ENCODE results near the gene CD2. TPM values are rescaled to one million over a fixed set of nuclear protein-coding genes. Genes with fewer than 3 reads are reported as not detected.

The CD2 gene
- total RNA-seq, 1 donor from 2014 or later, result not detected

- Mint-ChIP-seq H3K9me3 (ENCODE audit: unreplicated experiment) (no peaks in the 10 kb centered on the region), H3K27me3 (ENCODE audit: unreplicated experiment) (peaks cover 5% of the 10 kb centered on the region), H3K27ac (ENCODE audit: unreplicated experiment) (no peak overlapping the region), H3K4me3 (ENCODE audit: unreplicated experiment) (no peak overlapping the region), H3K4me1 (ENCODE audit: unreplicated experiment) (no peaks in the 10 kb centered on the region), H3K36me3 (ENCODE audit: low read depth, unreplicated experiment) (no peaks in the 10 kb centered on the region)
- peak; percentile 44 for TF ChIP-seq CTCF (IDR thresholded peaks at IDR 0.05; ENCODE audit: unreplicated experiment)
- peak; percentile 37 for DNase-seq (ENCODE audit: low spot score)
Observed at GRCh38 chr1:116763787-116764465, 9.7 kb downstream of the CD2 start.

- no peaks in the 10 kb centered on the region for H3K36me3 Mint-ChIP-seq (ENCODE audit: low read depth, unreplicated experiment)
- no peak overlapping the region for H3K4me3 Mint-ChIP-seq (ENCODE audit: unreplicated experiment)
- H3K27me3 Mint-ChIP-seq (ENCODE audit: unreplicated experiment), result peaks cover 5% of the 10 kb centered on the region
- no peak for DNase-seq (ENCODE audit: low spot score)
- H3K27ac Mint-ChIP-seq (ENCODE audit: unreplicated experiment), result no peak overlapping the region
- no peak for TF ChIP-seq CTCF (IDR thresholded peaks at IDR 0.05; ENCODE audit: unreplicated experiment)
- H3K4me1 Mint-ChIP-seq (ENCODE audit: unreplicated experiment), result peaks cover 5% of the 10 kb centered on the region
- no peaks in the 10 kb centered on the region for H3K9me3 Mint-ChIP-seq (ENCODE audit: unreplicated experiment)
Observed at GRCh38 chr1:116764466-116764898, 10.3 kb downstream of the CD2 start.

DNA sequence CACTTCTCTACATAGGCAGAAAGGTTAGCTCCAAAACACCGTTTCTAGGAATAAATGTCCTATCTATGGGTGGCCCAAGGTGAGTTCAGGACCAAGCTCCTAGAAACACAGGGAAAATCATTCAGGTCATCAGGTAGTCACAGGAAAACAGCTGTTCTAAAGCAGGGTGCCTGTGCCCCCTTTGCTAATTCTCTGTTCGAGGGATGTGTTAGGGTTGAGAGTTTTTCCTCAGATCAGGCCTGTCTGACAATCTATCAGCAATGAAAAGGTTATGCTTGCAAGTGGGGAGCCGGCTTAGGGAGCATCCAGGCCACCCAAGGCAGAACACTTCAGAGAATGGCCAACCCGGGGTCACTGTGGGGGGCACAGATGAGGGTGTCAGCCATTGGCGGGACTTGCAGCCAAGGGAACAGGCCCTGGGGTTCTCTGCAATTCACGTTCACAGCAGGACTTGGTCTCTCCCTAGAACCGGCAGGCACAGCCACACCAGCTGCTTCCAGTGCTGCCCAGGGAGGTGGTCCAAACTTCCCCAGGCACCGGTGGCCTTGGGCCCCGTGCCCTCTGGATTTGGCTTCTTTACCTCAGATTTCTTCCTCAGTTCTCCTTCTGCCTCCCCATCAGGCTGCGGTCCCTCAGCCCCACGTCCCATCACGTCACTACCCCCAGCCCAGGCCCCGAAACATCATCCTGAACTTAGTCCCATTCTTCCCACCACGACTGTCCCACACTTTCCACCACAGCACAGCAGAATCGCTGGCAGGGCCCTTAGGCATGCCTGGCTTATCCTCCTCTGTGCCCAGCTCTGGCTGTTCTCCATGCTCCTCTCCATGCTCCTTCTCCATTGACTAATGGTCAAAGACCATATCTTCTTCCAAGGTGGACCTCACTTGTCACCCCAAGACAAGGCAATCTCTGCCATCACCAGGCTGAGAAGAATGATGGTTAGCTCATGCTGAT, 11.0 kb downstream of the CD2 start:
- no peaks in the 10 kb centered on the region for H3K9me3 Mint-ChIP-seq (ENCODE audit: unreplicated experiment)
- no peaks in the 10 kb centered on the region for H3K36me3 Mint-ChIP-seq (ENCODE audit: low read depth, unreplicated experiment)
- no peak overlapping the region for H3K4me3 Mint-ChIP-seq (ENCODE audit: unreplicated experiment)
- TF ChIP-seq CTCF (IDR thresholded peaks at IDR 0.05; ENCODE audit: unreplicated experiment), result no peak
- H3K4me1 Mint-ChIP-seq (ENCODE audit: unreplicated experiment), result peaks cover 9% of the 10 kb centered on the region
- peaks cover 5% of the 10 kb centered on the region for H3K27me3 Mint-ChIP-seq (ENCODE audit: unreplicated experiment)
- DNase-seq (ENCODE audit: low spot score), result no peak
- no peak overlapping the region for H3K27ac Mint-ChIP-seq (ENCODE audit: unreplicated experiment)

- Mint-ChIP-seq H3K27ac (ENCODE audit: unreplicated experiment) (no peak overlapping the region), H3K4me1 (ENCODE audit: unreplicated experiment) (peaks cover 9% of the 10 kb centered on the region), H3K4me3 (ENCODE audit: unreplicated experiment) (no peak overlapping the region), H3K36me3 (ENCODE audit: low read depth, unreplicated experiment) (no peaks in the 10 kb centered on the region), H3K27me3 (ENCODE audit: unreplicated experiment) (peaks cover 5% of the 10 kb centered on the region), H3K9me3 (ENCODE audit: unreplicated experiment) (no peaks in the 10 kb centered on the region)
- TF ChIP-seq CTCF (IDR thresholded peaks at IDR 0.05; ENCODE audit: unreplicated experiment), result no peak
- DNase-seq (ENCODE audit: low spot score), result no peak
Observed at GRCh38 chr1:116765962-116766361, 11.7 kb downstream of the CD2 start.

Measured in endothelial cell (in vitro differentiated cells).